ENCODE data around the gene PCSK5. TPM values are rescaled to one million over a fixed set of nuclear protein-coding genes. Genes with fewer than 3 reads are reported as not detected.

Gene PCSK5
- total and polyA plus RNA-seq, 4 donors = 0.58 to 3.6 (median 0.82) TPM

- TF ChIP-seq FOXA2 (IDR thresholded peaks at IDR 0.05) = no peak
- TF ChIP-seq HNF4A (conservative IDR thresholded peaks at IDR 0.05) = no peak
- TF ChIP-seq NR2F2 (IDR thresholded peaks at IDR 0.05) = no peak
- TF ChIP-seq SP1 (IDR thresholded peaks at IDR 0.05) = no peak
- TF ChIP-seq ZBTB33 (IDR thresholded peaks at IDR 0.05) = no peak
- TF ChIP-seq FOXA1 (IDR thresholded peaks at IDR 0.05) = no peak
- no peak for TF ChIP-seq ATF3 (IDR thresholded peaks at IDR 0.05)
- no peak for TF ChIP-seq MAX (IDR thresholded peaks at IDR 0.05)
- TF ChIP-seq JUND (IDR thresholded peaks at IDR 0.05) = no peak
- no peak for TF ChIP-seq TAF1 (conservative IDR thresholded peaks at IDR 0.05)
- Histone ChIP-seq H3K9ac (ENCODE audit: low read depth in 1 of 2, low read length in 2 of 2) (no peak overlapping the region), H3K9me3 (ENCODE audit: control insufficient read depth in 4 of 4, low read length in 3 of 4) (no peaks in the 10 kb centered on the region), H3K4me1 (ENCODE audit: control insufficient read depth in 4 of 4, insufficient read depth in 4 of 4, low read length in 3 of 4) (no peaks in the 10 kb centered on the region), H3K27me3 (ENCODE audit: control insufficient read depth in 4 of 4, insufficient read depth in 4 of 4, low read length in 3 of 4) (no peaks in the 10 kb centered on the region), H3K4me3 (ENCODE audit: low read depth in 1 of 3, low read length in 3 of 3) (no peak overlapping the region), H3K36me3 (ENCODE audit: control insufficient read depth in 4 of 4, insufficient read depth in 3 of 4, low read depth in 1 of 4, low read length in 3 of 4) (no peaks in the 10 kb centered on the region), H3K27ac (ENCODE audit: low read depth in 1 of 2, low read length in 2 of 2) (no peak overlapping the region)
- no peak for DNase-seq (ENCODE audit: low spot score)
- 76% methylated on average over 7 of the region's 7 CpGs for WGBS
Observed at GRCh38 chr9:75941066-75941465, 50.6 kb downstream of the PCSK5 start.

GRCh38 chr9:75941577-75942311 lies 51.3 kb downstream of the PCSK5 start:
- Histone ChIP-seq H3K27me3 (ENCODE audit: control insufficient read depth in 4 of 4, insufficient read depth in 4 of 4, low read length in 3 of 4) (no peaks in the 10 kb centered on the region), H3K4me1 (ENCODE audit: control insufficient read depth in 4 of 4, insufficient read depth in 4 of 4, low read length in 3 of 4) (no peaks in the 10 kb centered on the region), H3K9me3 (ENCODE audit: control insufficient read depth in 4 of 4, low read length in 3 of 4) (no peaks in the 10 kb centered on the region), H3K36me3 (ENCODE audit: control insufficient read depth in 4 of 4, insufficient read depth in 3 of 4, low read depth in 1 of 4, low read length in 3 of 4) (no peaks in the 10 kb centered on the region), H3K27ac (ENCODE audit: low read depth in 1 of 2, low read length in 2 of 2) (no peak overlapping the region), H3K4me3 (ENCODE audit: low read depth in 1 of 3, low read length in 3 of 3) (no peak overlapping the region), H3K9ac (ENCODE audit: low read depth in 1 of 2, low read length in 2 of 2) (no peak overlapping the region)
- WGBS = 89% methylated on average over 16 of the region's 16 CpGs
- DNase-seq (ENCODE audit: low spot score) = no peak
- TF ChIP-seq HNF4G (IDR thresholded peaks at IDR 0.05) (no peak), NR2F2 (IDR thresholded peaks at IDR 0.05) (no peak), RXRA (IDR thresholded peaks at IDR 0.05) (no peak), FOXA1 (IDR thresholded peaks at IDR 0.05) (no peak), JUND (IDR thresholded peaks at IDR 0.05) (no peak), ATF3 (IDR thresholded peaks at IDR 0.05) (no peak), EGR1 (IDR thresholded peaks at IDR 0.05; ENCODE audit: low read depth in 2 of 2) (no peak), HNF4A (conservative IDR thresholded peaks at IDR 0.05) (no peak), MAX (IDR thresholded peaks at IDR 0.05) (no peak), FOXA2 (IDR thresholded peaks at IDR 0.05) (no peak), GABPA (IDR thresholded peaks at IDR 0.05 in 1 of 2, conservative IDR thresholded peaks at IDR 0.05 in 1 of 2) (no peak), RAD21 (IDR thresholded peaks at IDR 0.05) (no peak), CTCF (IDR thresholded peaks at IDR 0.05; ENCODE audit: low read depth, low read length, missing input control) (no peak), SP1 (IDR thresholded peaks at IDR 0.05) (no peak), REST (IDR thresholded peaks at IDR 0.05) (no peak), ZBTB33 (IDR thresholded peaks at IDR 0.05) (no peak)
